GM23338 (cell line): ENCODE results near the gene PEAK3. TPM values are rescaled to one million over a fixed set of nuclear protein-coding genes. Genes with fewer than 3 reads are reported as not detected.

Source experiments
- ATAC-seq: fragments of 200-7000 bp; cut with Tn5 transposase; 3 replicates; pipeline ENCODE4 v1.9.1; 2020
- DNase-seq: peaks from one replicate; pipeline ENCODE4 v3.0.0-alpha.2; 2015; ENCODE audit warnings: low spot score
- H2AFZ ChIP-seq: fragments of 200-600 bp; sonication (generic); 2 replicates; pipeline ENCODE4 v1.8.0; 2016; ENCODE audit warnings: antibody characterized with exemption, mild to moderate bottlenecking, moderate library complexity
- H3F3A ChIP-seq: fragments of 200-600 bp; sonication (generic); replicated peaks from 2 replicates; pipeline ENCODE4 v1.8.0; 2017; ENCODE audit warnings: antibody characterized with exemption, mixed run types, low read depth
- H3K27ac ChIP-seq: fragments of 200-600 bp; sonication (generic); 2 replicates; pipeline ENCODE4 v1.6.1; 2016; ENCODE audit warnings: low read depth
- H3K27me3 ChIP-seq: fragments of 200-600 bp; sonication (generic); 2 replicates; pipeline ENCODE4 v1.8.0; 2016; ENCODE audit warnings: mild to moderate bottlenecking, mixed run types, moderate library complexity; ENCODE audit not compliant: insufficient read depth
- H3K36me3 ChIP-seq: fragments of 200-600 bp; sonication (generic); 2 replicates; pipeline ENCODE4 v1.8.0; 2016; ENCODE audit warnings: mild to moderate bottlenecking; ENCODE audit not compliant: insufficient read depth
- H3K4me1 ChIP-seq: fragments of 200-600 bp; sonication (generic); 2 replicates; pipeline ENCODE4 v1.8.0; 2016; ENCODE audit warnings: mild to moderate bottlenecking, moderate library complexity; ENCODE audit not compliant: insufficient read depth
- H3K4me2 ChIP-seq: fragments of 200-600 bp; sonication (generic); 2 replicates; pipeline ENCODE4 v1.7.1; 2017; ENCODE audit warnings: mixed run types
- H3K4me3 ChIP-seq: fragments of 200-600 bp; sonication (generic); 2 replicates; pipeline ENCODE4 v1.6.1; 2016; ENCODE audit warnings: mixed run types
- H3K79me2 ChIP-seq: fragments of 200-600 bp; sonication (generic); replicated peaks from 2 replicates; pipeline ENCODE4 v1.8.0; 2017; ENCODE audit warnings: mild to moderate bottlenecking; ENCODE audit not compliant: insufficient read depth
- H3K9me2 ChIP-seq: fragments of 200-600 bp; sonication (generic); 2 replicates; pipeline ENCODE4 v1.8.0; 2017; ENCODE audit not compliant: insufficient read depth
- H4K20me1 ChIP-seq: fragments of 200-600 bp; sonication (generic); replicated peaks from 2 replicates; pipeline ENCODE4 v1.8.0; 2017; ENCODE audit warnings: mild to moderate bottlenecking; ENCODE audit not compliant: insufficient read depth
- H3K27ac Mint-ChIP-seq: 2 replicates; pipeline ENCODE4 v1.8.0; 2020; ENCODE audit warnings: inconsistent platforms, mild to moderate bottlenecking, moderate library complexity, mixed read lengths
- H3K27me3 Mint-ChIP-seq: 3 replicates; pipeline ENCODE4 v1.8.0; 2022; ENCODE audit warnings: low read depth, mild to moderate bottlenecking, moderate library complexity, mixed read lengths, inconsistent platforms; ENCODE audit not compliant: insufficient read depth, poor library complexity
- H3K36me3 Mint-ChIP-seq: 3 replicates; pipeline ENCODE4 v1.8.0; 2021; ENCODE audit warnings: low read depth, mild to moderate bottlenecking, inconsistent platforms, moderate library complexity, mixed read lengths
- H3K4me1 Mint-ChIP-seq: 3 replicates; pipeline ENCODE4 v1.8.0; 2020; ENCODE audit warnings: mild to moderate bottlenecking, inconsistent platforms, mixed read lengths
- H3K4me3 Mint-ChIP-seq: 3 replicates; pipeline ENCODE4 v1.8.0; 2021; ENCODE audit warnings: moderate library complexity, mild to moderate bottlenecking, inconsistent platforms, mixed read lengths
- H3K9me3 Mint-ChIP-seq: 3 replicates; pipeline ENCODE4 v1.8.0; 2020; ENCODE audit warnings: moderate library complexity, mild to moderate bottlenecking, inconsistent platforms, mixed read lengths
- CTCF ChIP-seq, 2 experiments: fragments of 200-600 bp in 1 of 2; sonication (generic) in 1 of 2; conservative IDR thresholded peaks; 2 replicates each; pipeline versions ENCODE4 v1.5.1 to v1.6.1; 2016 to 2017; ENCODE audit warnings: antibody characterized with exemption in 2 of 2, low read depth in 2 of 2, mild to moderate bottlenecking in 2 of 2, moderate library complexity in 1 of 2
- ETS1 ChIP-seq: IDR thresholded peaks from 2 replicates; pipeline ENCODE4 v1.6.1; 2016; ENCODE audit warnings: antibody characterized with exemption
- NANOG ChIP-seq: IDR thresholded peaks from 2 replicates; pipeline ENCODE4 v1.6.1; 2016; ENCODE audit warnings: antibody characterized with exemption, borderline replicate concordance
- POLR2AphosphoS5 ChIP-seq: IDR thresholded peaks from 2 replicates; pipeline ENCODE4 v1.6.1; 2016; ENCODE audit warnings: antibody characterized with exemption, low read depth
- REST ChIP-seq: IDR thresholded peaks from one replicate; pipeline ENCODE4 v1.6.1; 2018; ENCODE audit warnings: antibody characterized with exemption; ENCODE audit not compliant: unreplicated experiment
- STAT1 ChIP-seq: IDR thresholded peaks from one replicate; pipeline ENCODE4 v1.6.1; 2016; ENCODE audit warnings: antibody characterized with exemption; ENCODE audit not compliant: unreplicated experiment
- ZNF114 ChIP-seq: fragments of 250-450 bp; sonication (Bioruptor Pico); IDR thresholded peaks from 2 replicates; pipeline ENCODE4 v1.5.0; 2020; ENCODE audit warnings: mild to moderate bottlenecking, moderate library complexity
- ZNF331 ChIP-seq: fragments of 250-450 bp; sonication (Bioruptor Pico); IDR thresholded peaks from 2 replicates; pipeline ENCODE4 v1.5.0; 2020; ENCODE audit warnings: low read depth, mild to moderate bottlenecking, moderate library complexity
- ZNF462 ChIP-seq: fragments of 250-450 bp; sonication (Bioruptor Pico); IDR thresholded peaks from 2 replicates; pipeline ENCODE4 v1.5.0; 2020; ENCODE audit warnings: mild to moderate bottlenecking, moderate library complexity
- polyA plus RNA-seq: library from polyadenylated mRNA; unstranded; fragments of >200 nt; fragmentation: Nextera tagmentation; extraction: Ambion mirVana; gene quantifications from 2 replicates; pipeline ENCODE4 v1.2.1, GENCODE V29; 2016
- total RNA-seq: library from RNA; depleted of rRNA; stranded (reverse); fragments of >200 nt; shearing (Covaris generic); gene quantifications from 2 replicates; pipeline ENCODE4 v1.2.3, GENCODE V29; 2014

The PEAK3 gene
- total and polyA plus RNA-seq, 2 experiments from 2014 or later: not detected

DNA sequence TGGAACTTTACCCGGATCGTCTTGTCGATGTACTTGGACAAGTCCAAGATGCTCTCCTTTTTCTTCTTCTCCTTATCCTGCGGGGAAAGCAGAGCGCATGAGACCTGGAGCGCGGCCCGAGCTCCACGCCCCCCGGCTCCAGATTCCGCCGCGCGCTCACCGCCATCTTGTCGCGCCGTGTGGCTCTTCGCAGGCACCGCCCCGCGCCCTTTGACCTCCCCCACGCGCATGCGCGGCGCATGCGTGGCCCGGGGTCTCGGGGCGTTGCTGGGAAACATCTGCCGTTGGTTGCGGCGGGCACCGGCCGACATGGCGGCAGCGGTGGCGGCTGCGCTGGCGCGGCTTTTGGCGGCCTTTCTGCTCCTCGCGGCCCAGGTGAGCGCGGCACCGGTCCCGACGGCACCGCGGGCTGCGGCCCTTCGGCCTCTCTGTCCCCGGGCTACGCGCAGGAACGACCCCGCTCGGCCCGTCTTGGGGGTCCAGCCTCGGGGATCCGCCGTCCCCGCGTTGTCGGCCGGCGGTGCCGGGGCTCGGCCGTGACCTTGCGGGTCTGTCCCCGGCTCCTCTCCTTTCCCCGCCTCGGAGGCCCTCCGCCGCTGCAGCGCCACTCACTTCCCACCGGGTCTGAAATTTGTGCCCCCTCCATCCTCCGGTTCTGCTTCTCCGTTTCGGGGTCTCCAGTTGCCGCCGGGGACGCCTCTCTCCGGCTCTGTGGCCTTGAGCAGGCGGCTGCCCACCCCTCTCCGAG is 46.6 kb upstream of the PEAK3 start, which contains the start of the genes LSM7 and SPPL2B:
Gene LSM7 (minus strand): TSS at position 186 of the 748 bp plus-strand sequence. CDS start 20 bp downstream, at position 166.
Gene SPPL2B (plus strand): TSS at position 284 of the 748 bp plus-strand sequence. CDS start 26 bp downstream, at position 310.
- Mint-ChIP-seq H3K27ac (peak within 1 kb of the TSS; percentile 97), H3K27me3 (peaks cover 39% of the 10 kb centered on the region), H3K36me3 (peaks cover 29% of the 10 kb centered on the region), H3K4me1 (peaks cover 45% of the 10 kb centered on the region), H3K4me3 (peak within 1 kb of the TSS; percentile 97), H3K9me3 (peaks cover 3% of the 10 kb centered on the region; the same call in 1 of the 3 replicates)
- peak; percentile 87 for DNase-seq
- Histone ChIP-seq H2AFZ (peak within 1 kb of the TSS; percentile 93), H3K4me1 (peaks cover 21% of the 10 kb centered on the region), H3K27ac (peak within 1 kb of the TSS; percentile 78), H3K9me2 (no peaks in the 10 kb centered on the region), H3K27me3 (no peaks in the 10 kb centered on the region), H3F3A (0 out of 2 replicates have a peak, but pooled peaks cover 3% of the 10 kb centered on the region), H3K4me2 (peak within 1 kb of the TSS; percentile 93), H3K36me3 (no peaks in the 10 kb centered on the region), H4K20me1 (peaks cover 10% of the 10 kb centered on the region; the same call in 1 of the 2 replicates), H3K79me2 (peaks cover 71% of the 10 kb centered on the region), H3K4me3 (peak within 1 kb of the TSS; percentile 93)
- peak; percentile 66 for ATAC-seq
- TF ChIP-seq NANOG (no peak), ZNF331 (CRISPR knock-in tag) (no peak), STAT1 (no peak), ETS1 (peak; percentile 70; the same call in 1 of the 2 replicates), REST (peak; percentile 6), POLR2AphosphoS5 (peak; percentile 90), ZNF462 (CRISPR knock-in tag) (no peak), CTCF (conservative IDR thresholded peaks at IDR 0.05; ENCODE audit: low read depth in 2 of 2) (no peak), ZNF114 (CRISPR knock-in tag) (no peak)
